Measurements from ENCODE around the gene EXOSC7. TPM values are rescaled to one million over a fixed set of nuclear protein-coding genes. Genes with fewer than 3 reads are reported as not detected.

Gene EXOSC7
- total RNA-seq, 6 donors from 2014 or later = 35.8 to 55.5 (median 41.1) TPM

- no peak for ATAC-seq (ENCODE audit: low FRiP score in 2 of 2)
- WGBS, 2 donors = 69 to 92% methylated on average over 1 to 3 of the region's 3 CpGs
- TF ChIP-seq POLR2AphosphoS5 (IDR thresholded peaks at IDR 0.05) (no peak), POLR2A (IDR thresholded peaks at IDR 0.05) (no peak), CTCF (IDR thresholded peaks at IDR 0.05) (no peak), EP300 (IDR thresholded peaks at IDR 0.05) (no peak)
- no peaks in the 10 kb centered on the region for H3K9me3 ChIP-seq
- H3K36me3 ChIP-seq = no peaks in the 10 kb centered on the region
- peaks cover 24 to 75% (median 56%) of the 10 kb centered on the region in 4 donors for H3K4me1 ChIP-seq
- no peak overlapping the region for H3K27ac ChIP-seq
- H3K27me3 ChIP-seq = no peaks in the 10 kb centered on the region
- H3K4me3 ChIP-seq = no peak overlapping the region
- no peak for DNase-seq
These were observed 10.9 kb upstream of the EXOSC7 start for GRCh38 chr3:44965165-44965564.

GRCh38 chr3:44966795-44967278, 9.2 kb upstream of the EXOSC7 start:
- Histone ChIP-seq H3K27me3 (no peaks in the 10 kb centered on the region), H3K27ac (peak overlapping the region in 1 of 4 donors; percentile 65), H3K4me3 (no peak overlapping the region), H3K4me1 (peaks cover 21 to 77% (median 54%) of the 10 kb centered on the region in 4 donors), H3K36me3 (no peaks in the 10 kb centered on the region), H3K9me3 (no peaks in the 10 kb centered on the region)
- no peak for DNase-seq
- TF ChIP-seq POLR2A (IDR thresholded peaks at IDR 0.05) = no peak
- TF ChIP-seq POLR2AphosphoS5 (IDR thresholded peaks at IDR 0.05) = no peak
- TF ChIP-seq EP300 (IDR thresholded peaks at IDR 0.05) = no peak
- no peak for TF ChIP-seq CTCF (IDR thresholded peaks at IDR 0.05)
- 30 to 49% methylated on average over 3 of the region's 3 CpGs for WGBS, 2 donors
- ATAC-seq (ENCODE audit: low FRiP score in 2 of 2) = peak in 1 of 2 donors; percentile 5

GRCh38 chr3:44968447-44968858, 7.6 kb upstream of the EXOSC7 start:
- WGBS, 2 donors = 90 to 93% methylated on average over 6 of the region's 6 CpGs

GRCh38 chr3:44969154-44969827, 6.8 kb upstream of the EXOSC7 start:
- no peaks in the 10 kb centered on the region for H3K9me3 ChIP-seq
- peaks cover 8 to 56% (median 38%) of the 10 kb centered on the region in 4 donors for H3K4me1 ChIP-seq
- ATAC-seq (ENCODE audit: low FRiP score in 2 of 2) = peak; percentile 34 to 41
- 72 to 81% methylated on average over 3 to 5 of the region's 5 CpGs for WGBS, 2 donors
- no peaks in the 10 kb centered on the region for H3K36me3 ChIP-seq
- no peak overlapping the region for H3K4me3 ChIP-seq
- no peaks in the 10 kb centered on the region for H3K27me3 ChIP-seq
- no peak for DNase-seq
- peak overlapping the region in 2 of 4 donors; percentile 37 to 53 for H3K27ac ChIP-seq
- TF ChIP-seq CTCF (IDR thresholded peaks at IDR 0.05) = no peak
- no peak for TF ChIP-seq POLR2AphosphoS5 (IDR thresholded peaks at IDR 0.05)
- TF ChIP-seq POLR2A (IDR thresholded peaks at IDR 0.05) = no peak
- no peak for TF ChIP-seq EP300 (IDR thresholded peaks at IDR 0.05)

More at GRCh38 chr3:44968447-44968858, 7.6 kb upstream of the EXOSC7 start:
- ATAC-seq (ENCODE audit: low FRiP score in 2 of 2) = no peak
- no peak overlapping the region for H3K4me3 ChIP-seq
- H3K9me3 ChIP-seq = no peaks in the 10 kb centered on the region
- DNase-seq = no peak
- no peaks in the 10 kb centered on the region for H3K27me3 ChIP-seq
- TF ChIP-seq POLR2A (IDR thresholded peaks at IDR 0.05) (no peak), POLR2AphosphoS5 (IDR thresholded peaks at IDR 0.05) (no peak), CTCF (IDR thresholded peaks at IDR 0.05) (no peak), EP300 (IDR thresholded peaks at IDR 0.05) (no peak)
- peaks cover 7 to 61% (median 43%) of the 10 kb centered on the region in 4 donors for H3K4me1 ChIP-seq
- no peaks in the 10 kb centered on the region for H3K36me3 ChIP-seq
- peak overlapping the region in 1 of 4 donors; percentile 53 for H3K27ac ChIP-seq
